ENCODE results near the gene HMGA1.

DNA sequence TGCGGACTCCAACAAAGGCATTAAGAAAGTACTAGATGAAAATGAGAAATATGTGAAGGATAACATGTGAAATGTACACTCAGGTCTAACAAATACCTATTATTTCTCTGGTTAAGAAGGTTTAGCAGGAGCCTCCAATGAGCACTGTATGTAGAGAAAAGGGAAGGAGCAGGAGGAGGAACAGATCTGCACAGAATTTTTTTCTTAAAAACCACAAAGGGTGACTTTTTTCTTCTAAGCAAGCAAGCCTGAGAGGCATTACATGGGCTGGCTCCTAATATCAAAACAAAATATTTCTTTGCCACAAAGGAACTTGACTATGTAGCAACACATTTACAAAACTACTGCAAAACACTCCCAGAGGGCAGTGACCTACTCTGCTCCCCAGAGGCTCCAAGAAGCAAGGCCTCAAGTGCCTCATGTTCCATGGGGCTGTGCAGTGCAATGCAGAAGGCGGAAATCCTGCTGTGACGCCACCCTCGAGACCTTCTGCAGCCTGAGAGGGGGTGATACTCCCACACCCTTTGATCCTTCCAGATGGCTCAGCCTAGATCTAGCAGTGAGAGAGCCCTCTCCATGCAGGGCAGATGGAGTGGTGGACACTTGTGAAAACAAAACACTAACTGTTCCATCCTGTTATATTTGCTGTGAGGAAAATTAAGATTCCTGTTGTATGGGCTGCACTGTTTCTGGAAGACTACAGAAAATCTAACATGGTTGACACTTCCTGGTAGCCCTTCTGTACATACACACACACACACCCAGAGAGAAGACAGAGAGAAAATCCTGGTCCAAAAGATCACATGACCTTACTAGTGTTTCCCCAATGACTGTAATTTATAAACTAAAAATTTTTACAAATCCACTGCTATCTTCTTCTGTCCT lies 48.1 kb downstream of the HMGA1 start:
- TF ChIP-seq, protein P1, sequence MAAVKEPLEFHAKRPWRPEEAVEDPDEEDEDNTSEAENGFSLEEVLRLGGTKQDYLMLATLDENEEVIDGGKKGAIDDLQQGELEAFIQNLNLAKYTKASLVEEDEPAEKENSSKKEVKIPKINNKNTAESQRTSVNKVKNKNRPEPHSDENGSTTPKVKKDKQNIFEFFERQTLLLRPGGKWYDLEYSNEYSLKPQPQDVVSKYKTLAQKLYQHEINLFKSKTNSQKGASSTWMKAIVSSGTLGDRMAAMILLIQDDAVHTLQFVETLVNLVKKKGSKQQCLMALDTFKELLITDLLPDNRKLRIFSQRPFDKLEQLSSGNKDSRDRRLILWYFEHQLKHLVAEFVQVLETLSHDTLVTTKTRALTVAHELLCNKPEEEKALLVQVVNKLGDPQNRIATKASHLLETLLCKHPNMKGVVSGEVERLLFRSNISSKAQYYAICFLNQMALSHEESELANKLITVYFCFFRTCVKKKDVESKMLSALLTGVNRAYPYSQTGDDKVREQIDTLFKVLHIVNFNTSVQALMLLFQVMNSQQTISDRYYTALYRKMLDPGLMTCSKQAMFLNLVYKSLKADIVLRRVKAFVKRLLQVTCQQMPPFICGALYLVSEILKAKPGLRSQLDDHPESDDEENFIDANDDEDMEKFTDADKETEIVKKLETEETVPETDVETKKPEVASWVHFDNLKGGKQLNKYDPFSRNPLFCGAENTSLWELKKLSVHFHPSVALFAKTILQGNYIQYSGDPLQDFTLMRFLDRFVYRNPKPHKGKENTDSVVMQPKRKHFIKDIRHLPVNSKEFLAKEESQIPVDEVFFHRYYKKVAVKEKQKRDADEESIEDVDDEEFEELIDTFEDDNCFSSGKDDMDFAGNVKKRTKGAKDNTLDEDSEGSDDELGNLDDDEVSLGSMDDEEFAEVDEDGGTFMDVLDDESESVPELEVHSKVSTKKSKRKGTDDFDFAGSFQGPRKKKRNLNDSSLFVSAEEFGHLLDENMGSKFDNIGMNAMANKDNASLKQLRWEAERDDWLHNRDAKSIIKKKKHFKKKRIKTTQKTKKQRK (IDR thresholded peaks at IDR 0.05; ENCODE audit: low read depth, low read length) = no peak
- no peak for TF ChIP-seq EZH2 (IDR thresholded peaks at IDR 0.05; ENCODE audit: borderline replicate concordance, control insufficient read depth, low read depth, low read length)
- TF ChIP-seq, protein P2, sequence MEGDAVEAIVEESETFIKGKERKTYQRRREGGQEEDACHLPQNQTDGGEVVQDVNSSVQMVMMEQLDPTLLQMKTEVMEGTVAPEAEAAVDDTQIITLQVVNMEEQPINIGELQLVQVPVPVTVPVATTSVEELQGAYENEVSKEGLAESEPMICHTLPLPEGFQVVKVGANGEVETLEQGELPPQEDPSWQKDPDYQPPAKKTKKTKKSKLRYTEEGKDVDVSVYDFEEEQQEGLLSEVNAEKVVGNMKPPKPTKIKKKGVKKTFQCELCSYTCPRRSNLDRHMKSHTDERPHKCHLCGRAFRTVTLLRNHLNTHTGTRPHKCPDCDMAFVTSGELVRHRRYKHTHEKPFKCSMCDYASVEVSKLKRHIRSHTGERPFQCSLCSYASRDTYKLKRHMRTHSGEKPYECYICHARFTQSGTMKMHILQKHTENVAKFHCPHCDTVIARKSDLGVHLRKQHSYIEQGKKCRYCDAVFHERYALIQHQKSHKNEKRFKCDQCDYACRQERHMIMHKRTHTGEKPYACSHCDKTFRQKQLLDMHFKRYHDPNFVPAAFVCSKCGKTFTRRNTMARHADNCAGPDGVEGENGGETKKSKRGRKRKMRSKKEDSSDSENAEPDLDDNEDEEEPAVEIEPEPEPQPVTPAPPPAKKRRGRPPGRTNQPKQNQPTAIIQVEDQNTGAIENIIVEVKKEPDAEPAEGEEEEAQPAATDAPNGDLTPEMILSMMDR (IDR thresholded peaks at IDR 0.05 in 2 of 3, conservative IDR thresholded peaks at IDR 0.05 in 1 of 3; ENCODE audit: control insufficient read depth in 2 of 3, extremely low read depth in 1 of 3, insufficient read depth in 1 of 3, low read depth in 3 of 3, low read length in 3 of 3) = no peak
- no peak for TF ChIP-seq TBL1XR1 (IDR thresholded peaks at IDR 0.05; ENCODE audit: low read depth, low read length)

Data from GM12878 (cell line).